Suprapubic skin (tissue), 3 donors: ENCODE results near the gene CAV3.

Source experiments
- POLR2A ChIP-seq, 2 donors: fragments of 450-650 bp; IDR thresholded peaks; one replicate each; pipeline ENCODE4 v1.6.1; 2017; ENCODE audit warnings: antibody characterized with exemption in 2 of 2, mild to moderate bottlenecking in 2 of 2, moderate library complexity in 2 of 2
- TF ChIP-seq, protein P1 (sequence below), 2 donors: fragments of 200-600 bp in 1 of 2; fragments of 450-650 bp in 1 of 2; sonication (generic) in 1 of 2; IDR thresholded peaks; one replicate each; pipeline ENCODE4 v1.5.1; 2016 to 2019; ENCODE audit warnings: antibody characterized with exemption in 2 of 2, mild to moderate bottlenecking in 1 of 2, moderate library complexity in 1 of 2

DNA sequence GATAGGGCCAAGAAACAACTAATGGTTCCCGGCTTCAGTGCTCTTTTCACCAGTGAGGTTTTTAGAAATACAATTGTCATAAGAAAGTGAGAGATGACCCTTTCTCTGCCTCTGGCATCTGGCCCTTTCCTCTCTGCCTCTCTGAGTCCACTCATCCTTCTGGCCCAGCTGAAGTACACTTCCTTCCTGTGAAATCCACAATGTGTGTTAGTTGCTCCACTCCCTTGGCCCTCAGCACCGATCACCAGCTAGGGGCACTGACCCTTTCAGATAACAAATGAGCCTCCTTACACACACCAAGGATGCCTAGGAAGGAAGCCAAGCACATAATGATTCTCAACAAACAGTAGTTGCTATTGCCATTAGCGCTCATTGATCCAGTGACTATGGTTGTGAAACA is 2.9 kb upstream of the CAV3 start:
- TF ChIP-seq, protein P1, sequence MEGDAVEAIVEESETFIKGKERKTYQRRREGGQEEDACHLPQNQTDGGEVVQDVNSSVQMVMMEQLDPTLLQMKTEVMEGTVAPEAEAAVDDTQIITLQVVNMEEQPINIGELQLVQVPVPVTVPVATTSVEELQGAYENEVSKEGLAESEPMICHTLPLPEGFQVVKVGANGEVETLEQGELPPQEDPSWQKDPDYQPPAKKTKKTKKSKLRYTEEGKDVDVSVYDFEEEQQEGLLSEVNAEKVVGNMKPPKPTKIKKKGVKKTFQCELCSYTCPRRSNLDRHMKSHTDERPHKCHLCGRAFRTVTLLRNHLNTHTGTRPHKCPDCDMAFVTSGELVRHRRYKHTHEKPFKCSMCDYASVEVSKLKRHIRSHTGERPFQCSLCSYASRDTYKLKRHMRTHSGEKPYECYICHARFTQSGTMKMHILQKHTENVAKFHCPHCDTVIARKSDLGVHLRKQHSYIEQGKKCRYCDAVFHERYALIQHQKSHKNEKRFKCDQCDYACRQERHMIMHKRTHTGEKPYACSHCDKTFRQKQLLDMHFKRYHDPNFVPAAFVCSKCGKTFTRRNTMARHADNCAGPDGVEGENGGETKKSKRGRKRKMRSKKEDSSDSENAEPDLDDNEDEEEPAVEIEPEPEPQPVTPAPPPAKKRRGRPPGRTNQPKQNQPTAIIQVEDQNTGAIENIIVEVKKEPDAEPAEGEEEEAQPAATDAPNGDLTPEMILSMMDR (IDR thresholded peaks at IDR 0.05), result no peak
- TF ChIP-seq POLR2A (IDR thresholded peaks at IDR 0.05), result no peak
